Osteocyte (in vitro differentiated cells): ENCODE measurements around the gene COL24A1. TPM values are rescaled to one million over a fixed set of nuclear protein-coding genes. Genes with fewer than 3 reads are reported as not detected.

Source experiments
- DNase-seq: peaks from one replicate; pipeline ENCODE4 v3.0.0; 2021; ENCODE audit warnings: mixed read lengths; ENCODE audit not compliant: unreplicated experiment; ENCODE audit errors: extremely low spot score
- H3K27ac Mint-ChIP-seq: one replicate; pipeline ENCODE4 v1.8.0; 2021; ENCODE audit warnings: mild to moderate bottlenecking, mixed read lengths; ENCODE audit not compliant: unreplicated experiment
- H3K27me3 Mint-ChIP-seq: one replicate; pipeline ENCODE4 v1.8.0; 2021; ENCODE audit warnings: mixed read lengths; ENCODE audit not compliant: unreplicated experiment
- H3K36me3 Mint-ChIP-seq: one replicate; pipeline ENCODE4 v1.8.0; 2021; ENCODE audit warnings: mixed read lengths; ENCODE audit not compliant: unreplicated experiment
- H3K4me1 Mint-ChIP-seq: one replicate; pipeline ENCODE4 v1.8.0; 2021; ENCODE audit warnings: mixed read lengths; ENCODE audit not compliant: unreplicated experiment
- H3K4me3 Mint-ChIP-seq: one replicate; pipeline ENCODE4 v1.8.0; 2021; ENCODE audit warnings: mild to moderate bottlenecking, moderate library complexity, mixed read lengths; ENCODE audit not compliant: unreplicated experiment
- H3K9me3 Mint-ChIP-seq: one replicate; pipeline ENCODE4 v1.8.0; 2021; ENCODE audit warnings: mixed read lengths; ENCODE audit not compliant: unreplicated experiment
- total RNA-seq: library from RNA; stranded (reverse); gene quantifications from 2 replicates; pipeline ENCODE4 v1.2.1, GENCODE V29; 2021
- TF ChIP-seq, protein P1 (sequence below): fragments of 200-600 bp; sonication (generic); IDR thresholded peaks from 2 replicates; pipeline ENCODE4 v1.5.0; 2021; ENCODE audit warnings: antibody characterized with exemption, mild to moderate bottlenecking, moderate library complexity

COL24A1 gene
- total RNA-seq, 1 donor from 2014 or later = 0.46 TPM

DNA sequence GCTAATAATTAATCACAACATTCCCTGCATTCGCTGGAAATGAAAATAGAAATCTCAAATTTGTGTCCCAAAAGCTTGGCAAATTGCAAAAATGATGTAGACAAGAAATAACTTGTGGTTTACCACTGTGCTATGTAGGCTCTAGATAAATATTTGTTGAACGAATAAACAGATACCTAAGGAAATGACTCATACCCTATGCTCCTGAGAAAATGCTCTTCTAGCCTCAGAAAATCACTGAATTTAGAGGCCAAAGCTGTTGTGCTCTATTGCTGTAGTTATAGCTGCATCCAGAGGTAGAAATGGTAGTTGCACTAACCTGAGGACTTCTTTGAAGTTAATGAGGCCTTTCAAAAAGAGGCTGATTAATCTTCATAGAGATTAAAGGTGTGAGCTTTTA lies 306.3 kb downstream of the COL24A1 start:
- H3K36me3 Mint-ChIP-seq = no peaks in the 10 kb centered on the region
- DNase-seq = no peak
- TF ChIP-seq, protein P1, sequence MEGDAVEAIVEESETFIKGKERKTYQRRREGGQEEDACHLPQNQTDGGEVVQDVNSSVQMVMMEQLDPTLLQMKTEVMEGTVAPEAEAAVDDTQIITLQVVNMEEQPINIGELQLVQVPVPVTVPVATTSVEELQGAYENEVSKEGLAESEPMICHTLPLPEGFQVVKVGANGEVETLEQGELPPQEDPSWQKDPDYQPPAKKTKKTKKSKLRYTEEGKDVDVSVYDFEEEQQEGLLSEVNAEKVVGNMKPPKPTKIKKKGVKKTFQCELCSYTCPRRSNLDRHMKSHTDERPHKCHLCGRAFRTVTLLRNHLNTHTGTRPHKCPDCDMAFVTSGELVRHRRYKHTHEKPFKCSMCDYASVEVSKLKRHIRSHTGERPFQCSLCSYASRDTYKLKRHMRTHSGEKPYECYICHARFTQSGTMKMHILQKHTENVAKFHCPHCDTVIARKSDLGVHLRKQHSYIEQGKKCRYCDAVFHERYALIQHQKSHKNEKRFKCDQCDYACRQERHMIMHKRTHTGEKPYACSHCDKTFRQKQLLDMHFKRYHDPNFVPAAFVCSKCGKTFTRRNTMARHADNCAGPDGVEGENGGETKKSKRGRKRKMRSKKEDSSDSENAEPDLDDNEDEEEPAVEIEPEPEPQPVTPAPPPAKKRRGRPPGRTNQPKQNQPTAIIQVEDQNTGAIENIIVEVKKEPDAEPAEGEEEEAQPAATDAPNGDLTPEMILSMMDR = peak; percentile 45
- no peaks in the 10 kb centered on the region for H3K27me3 Mint-ChIP-seq
- peak overlapping the region; percentile 12 for H3K4me3 Mint-ChIP-seq
- H3K9me3 Mint-ChIP-seq = no peaks in the 10 kb centered on the region
- peak overlapping the region; percentile 86 for H3K27ac Mint-ChIP-seq
- H3K4me1 Mint-ChIP-seq = peaks cover 33% of the 10 kb centered on the region

DNA sequence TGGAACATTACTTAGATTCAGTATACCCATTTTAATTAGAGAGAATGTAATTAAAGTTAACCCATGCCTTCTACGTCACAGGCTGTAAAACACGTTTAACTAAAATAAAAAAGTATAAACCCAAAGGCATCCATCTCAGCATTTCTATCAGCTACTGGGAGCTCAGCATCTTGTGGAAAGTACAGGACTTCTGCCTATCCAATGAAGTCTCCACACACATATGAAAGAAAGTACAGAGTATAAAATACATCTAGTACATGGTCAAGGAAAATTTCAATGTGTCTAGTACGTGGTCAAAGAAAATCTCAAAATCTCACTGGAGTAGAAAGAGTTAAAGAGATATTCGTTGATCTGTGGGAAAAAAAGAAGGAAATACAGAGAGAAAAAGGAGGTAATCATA lies 306.9 kb downstream of the COL24A1 start:
- DNase-seq = no peak
- Mint-ChIP-seq H3K27me3 (no peaks in the 10 kb centered on the region), H3K9me3 (no peaks in the 10 kb centered on the region), H3K4me1 (peaks cover 33% of the 10 kb centered on the region), H3K27ac (peak overlapping the region; percentile 86), H3K36me3 (no peaks in the 10 kb centered on the region), H3K4me3 (peak overlapping the region; percentile 15)
- TF ChIP-seq, protein P1 = no peak

GRCh38 chr1:85847356-85847755 lies 309.2 kb downstream of the COL24A1 start:
- H3K9me3 Mint-ChIP-seq = no peaks in the 10 kb centered on the region
- DNase-seq = no peak
- no peak overlapping the region for H3K27ac Mint-ChIP-seq
- no peak overlapping the region for H3K4me3 Mint-ChIP-seq
- TF ChIP-seq, protein P1 = no peak
- peaks cover 33% of the 10 kb centered on the region for H3K4me1 Mint-ChIP-seq
- H3K36me3 Mint-ChIP-seq = no peaks in the 10 kb centered on the region
- no peaks in the 10 kb centered on the region for H3K27me3 Mint-ChIP-seq

GRCh38 chr1:85846706-85847105 lies 309.9 kb downstream of the COL24A1 start:
- Mint-ChIP-seq H3K4me1 (peaks cover 31% of the 10 kb centered on the region), H3K9me3 (no peaks in the 10 kb centered on the region), H3K36me3 (no peaks in the 10 kb centered on the region), H3K27me3 (no peaks in the 10 kb centered on the region), H3K27ac (no peak overlapping the region), H3K4me3 (no peak overlapping the region)
- DNase-seq = no peak
- TF ChIP-seq, protein P1 = no peak

- H3K27me3 Mint-ChIP-seq = peaks cover 6% of the 10 kb centered on the region
- TF ChIP-seq, protein P1 = no peak
- H3K9me3 Mint-ChIP-seq = no peaks in the 10 kb centered on the region
- no peaks in the 10 kb centered on the region for H3K4me1 Mint-ChIP-seq
- no peak overlapping the region for H3K27ac Mint-ChIP-seq
- DNase-seq = no peak
- H3K36me3 Mint-ChIP-seq = no peaks in the 10 kb centered on the region
- no peak overlapping the region for H3K4me3 Mint-ChIP-seq
Observed at GRCh38 chr1:85839459-85839858, 317.1 kb downstream of the COL24A1 start.
